Upper lobe of right lung (tissue), 1 donor: ENCODE measurements around the gene CYP2S1. TPM values are rescaled to one million over a fixed set of nuclear protein-coding genes. Genes with fewer than 3 reads are reported as not detected.
"Not testable (repeated sequence)": the region's sequence is repeated elsewhere in the genome, so short reads cannot be mapped to it uniquely, and the experiment has no call there.

Experiments
- ATAC-seq: fragments of 200-7000 bp; cut with Tn5 transposase; one replicate; pipeline ENCODE4 v1.9.1; 2020; ENCODE audit warnings: mild to moderate bottlenecking, moderate library complexity
- DNase-seq: peaks from one replicate; pipeline ENCODE4 v3.0.0-alpha.2; 2020
- H3K27ac ChIP-seq: fragments of 200-600 bp; one replicate; pipeline ENCODE4 v1.8.0; 2022
- H3K27me3 ChIP-seq: fragments of 200-600 bp; one replicate; pipeline ENCODE4 v1.8.0; 2022; ENCODE audit warnings: mild to moderate bottlenecking
- H3K36me3 ChIP-seq: fragments of 200-600 bp; one replicate; pipeline ENCODE4 v1.8.0; 2022
- H3K4me1 ChIP-seq: fragments of 200-600 bp; one replicate; pipeline ENCODE4 v1.8.0; 2022
- H3K4me3 ChIP-seq: fragments of 200-600 bp; one replicate; pipeline ENCODE4 v1.8.0; 2022; ENCODE audit warnings: mild to moderate bottlenecking
- H3K9me3 ChIP-seq: fragments of 200-600 bp; one replicate; pipeline ENCODE4 v1.8.0; 2022
- CTCF ChIP-seq: fragments of 200-600 bp; IDR thresholded peaks from one replicate; pipeline ENCODE4 v1.8.0; 2022; ENCODE audit warnings: antibody characterized with exemption
- intact Hi-C: fragments of 100-400 bp; cut with DNase I; formaldehyde crosslinking; loops from one replicate; pipeline ENCODE4 v1.11.0; 2022
- total RNA-seq: library from RNA; stranded (reverse); fragmentation: NEBNext Ultra II Directional; extraction: Animal tissue kit (Norgen Biotek cat#: 25700); gene quantifications from one replicate; pipeline ENCODE4 v1.2.1, GENCODE V29; 2021
- donor health status: DM: no; HTN: yes; CAD: no; lungs with severe emphysema.

The CYP2S1 gene
- total RNA-seq, 1 donor from 2014 or later, result 11.1 TPM

- ATAC-seq, result peak; percentile 95
- peak overlapping the region; percentile 36 for H3K4me3 ChIP-seq
- peaks cover 11% of the 10 kb centered on the region for H3K4me1 ChIP-seq
- intact Hi-C loops, result no loop called here
- TF ChIP-seq CTCF, result no peak
- peak; percentile 85 for DNase-seq
- no peaks in the 10 kb centered on the region for H3K27me3 ChIP-seq
- H3K9me3 ChIP-seq, result no peaks in the 10 kb centered on the region
- no peaks in the 10 kb centered on the region for H3K36me3 ChIP-seq
- H3K27ac ChIP-seq, result peak overlapping the region; percentile 75
These were observed 16.9 kb upstream of the CYP2S1 start for GRCh38 chr19:41175801-41176777.

GRCh38 chr19:41180173-41180572 lies 12.8 kb upstream of the CYP2S1 start:
- H3K27ac ChIP-seq, H3K27me3 ChIP-seq, DNase-seq, H3K36me3 ChIP-seq, ATAC-seq, intact Hi-C loops, H3K4me1 ChIP-seq, H3K4me3 ChIP-seq, H3K9me3 ChIP-seq: not testable (repeated sequence)

- H3K4me1 ChIP-seq, result peaks cover 1% of the 10 kb centered on the region
- intact Hi-C loops, result no loop called here
- H3K36me3 ChIP-seq, result no peaks in the 10 kb centered on the region
- DNase-seq (no peak), ATAC-seq (no peak)
- TF ChIP-seq CTCF, result no peak
- peaks cover 7% of the 10 kb centered on the region for H3K27me3 ChIP-seq
- no peak overlapping the region for H3K4me3 ChIP-seq
- no peak overlapping the region for H3K27ac ChIP-seq
- H3K9me3 ChIP-seq, result no peaks in the 10 kb centered on the region
These were observed 5.8 kb upstream of the CYP2S1 start for GRCh38 chr19:41186971-41187883.

GRCh38 chr19:41187884-41188279 lies 5.1 kb upstream of the CYP2S1 start:
- ATAC-seq (no peak), DNase-seq (no peak)
- no peak overlapping the region for H3K4me3 ChIP-seq
- intact Hi-C loops, result no loop called here
- H3K27ac ChIP-seq, result no peak overlapping the region
- peaks cover 8% of the 10 kb centered on the region for H3K4me1 ChIP-seq
- H3K27me3 ChIP-seq, result peaks cover 7% of the 10 kb centered on the region
- no peak for TF ChIP-seq CTCF
- H3K9me3 ChIP-seq, result no peaks in the 10 kb centered on the region
- no peaks in the 10 kb centered on the region for H3K36me3 ChIP-seq

GRCh38 chr19:41189425-41190065 lies 3.5 kb upstream of the CYP2S1 start:
- Histone ChIP-seq H3K9me3 (no peaks in the 10 kb centered on the region), H3K27ac (no peak overlapping the region)
- no peak for ATAC-seq

More at GRCh38 chr19:41189425-41190065, 3.5 kb upstream of the CYP2S1 start:
- Histone ChIP-seq H3K4me1 (peaks cover 22% of the 10 kb centered on the region), H3K36me3 (no peaks in the 10 kb centered on the region), H3K27me3 (peaks cover 7% of the 10 kb centered on the region), H3K4me3 (no peak overlapping the region)
- intact Hi-C loops, result no loop called here
- no peak for TF ChIP-seq CTCF
- DNase-seq, result no peak
